Neuronal stem cell (in vitro differentiated cells): ENCODE results near the gene NT5DC1.

ENCODE experiments used
- DNase-seq: peaks from one replicate; pipeline ENCODE4 v3.0.0-alpha.2; 2013; ENCODE audit warnings: low spot score
- H2AFZ ChIP-seq: one replicate; pipeline ENCODE4 v1.6.1; 2013; ENCODE audit warnings: mild to moderate bottlenecking, low read length, inconsistent platforms
- H2AK5ac ChIP-seq: 2 replicates; pipeline ENCODE4 v1.6.1; 2013; ENCODE audit warnings: low read depth, mild to moderate bottlenecking, inconsistent platforms, low read length, moderate library complexity, mixed read lengths
- H2BK120ac ChIP-seq: 2 replicates; pipeline ENCODE4 v1.6.1; 2013; ENCODE audit warnings: low read depth, mild to moderate bottlenecking, inconsistent platforms, low read length, moderate library complexity, mixed read lengths
- H2BK12ac ChIP-seq: one replicate; pipeline ENCODE4 v1.6.1; 2013; ENCODE audit warnings: low read length, inconsistent platforms
- H2BK15ac ChIP-seq: 2 replicates; pipeline ENCODE4 v1.6.1; 2013; ENCODE audit warnings: mild to moderate bottlenecking, low read length, inconsistent platforms, mixed read lengths
- H2BK5ac ChIP-seq: one replicate; pipeline ENCODE4 v1.6.1; 2013; ENCODE audit warnings: inconsistent platforms, mild to moderate bottlenecking, low read length, moderate library complexity
- H3K14ac ChIP-seq: one replicate; pipeline ENCODE4 v1.6.1; 2013; ENCODE audit warnings: low read length, inconsistent platforms
- H3K18ac ChIP-seq: 2 replicates; pipeline ENCODE4 v1.6.1; 2013; ENCODE audit warnings: low read length, inconsistent platforms
- H3K23ac ChIP-seq: 2 replicates; pipeline ENCODE4 v1.6.1; 2013; ENCODE audit warnings: low read depth, mild to moderate bottlenecking, mixed read lengths, low read length, inconsistent platforms; ENCODE audit not compliant: poor library complexity
- H3K27ac ChIP-seq: replicated peaks from 3 replicates; pipeline ENCODE4 v1.5.1; 2013; ENCODE audit warnings: low read length, inconsistent platforms
- H3K27me3 ChIP-seq, 3 experiments: 2 replicates each; pipeline ENCODE4 v1.6.1; 2013; ENCODE audit warnings: low read length in 3 of 3, mild to moderate bottlenecking in 2 of 3, inconsistent platforms in 1 of 3, low read depth in 1 of 3, mixed read lengths in 1 of 3, moderate library complexity in 1 of 3; ENCODE audit not compliant: control insufficient read depth in 3 of 3, insufficient read depth in 3 of 3
- H3K36me3 ChIP-seq, 2 donors: replicated peaks in 1 of 2; 2 replicates each; pipeline ENCODE4 v1.6.1; 2013; ENCODE audit warnings: low read length in 2 of 2; ENCODE audit not compliant: control insufficient read depth in 2 of 2, insufficient read depth in 2 of 2
- H3K4ac ChIP-seq: 2 replicates; pipeline ENCODE4 v1.6.1; 2013; ENCODE audit warnings: inconsistent platforms, mild to moderate bottlenecking, low read length, moderate library complexity
- H3K4me1 ChIP-seq, 2 donors: 1 replicate in 1 of 2; 2 replicates in 1 of 2; pipeline ENCODE4 v1.6.1; 2013; ENCODE audit warnings: low read length in 2 of 2, low read depth in 1 of 2; ENCODE audit not compliant: control insufficient read depth in 2 of 2, insufficient read depth in 1 of 2
- H3K4me2 ChIP-seq: one replicate; pipeline ENCODE4 v1.6.1; 2013; ENCODE audit warnings: mild to moderate bottlenecking, low read length, inconsistent platforms; ENCODE audit not compliant: insufficient read depth, poor library complexity, severe bottlenecking
- H3K4me3 ChIP-seq, 2 donors: 2 replicates each; pipeline ENCODE4 v1.5.1; 2013; ENCODE audit warnings: low read length in 2 of 2, mild to moderate bottlenecking in 2 of 2, inconsistent platforms in 1 of 2, moderate library complexity in 1 of 2
- H3K79me1 ChIP-seq: one replicate; pipeline ENCODE4 v1.6.1; 2013; ENCODE audit warnings: low read depth, mild to moderate bottlenecking, inconsistent platforms, low read length, moderate library complexity
- H3K9ac ChIP-seq: one replicate; pipeline ENCODE4 v1.6.1; 2013; ENCODE audit warnings: mild to moderate bottlenecking, low read depth, low read length, inconsistent platforms; ENCODE audit not compliant: poor library complexity
- H3K9me3 ChIP-seq, 2 donors: replicated peaks in 1 of 2; 2 replicates each; pipeline versions ENCODE3 to v1.6.1; 2013; ENCODE audit warnings: low read length in 2 of 2, mild to moderate bottlenecking in 2 of 2, inconsistent platforms in 1 of 2, low read depth in 1 of 2, mixed read lengths in 1 of 2, moderate library complexity in 1 of 2; ENCODE audit not compliant: control insufficient read depth in 2 of 2, insufficient read depth in 1 of 2
- H4K8ac ChIP-seq: one replicate; pipeline ENCODE4 v1.6.1; 2013; ENCODE audit warnings: low read depth, mild to moderate bottlenecking, inconsistent platforms, low read length, moderate library complexity
- H4K91ac ChIP-seq: one replicate; pipeline ENCODE4 v1.6.1; 2013; ENCODE audit warnings: low read length, low read depth, mild to moderate bottlenecking, inconsistent platforms; ENCODE audit not compliant: poor library complexity
- WGBS, 2 donors: extraction: QIAGEN DNeasy Blood & Tissue Kit; methylation state at CpG; one replicate each; pipeline ENCODE4 v1.1.7; 2013; ENCODE audit warnings: missing lambda C conversion rate in 2 of 2, mixed read lengths in 1 of 2; ENCODE audit not compliant: insufficient read length in 2 of 2, insufficient replicate concordance in 1 of 2; ENCODE audit errors: extremely low coverage in 2 of 2; 5-methylcytosine and 5-hydroxymethylcytosine counted together

NT5DC1 gene

DNA sequence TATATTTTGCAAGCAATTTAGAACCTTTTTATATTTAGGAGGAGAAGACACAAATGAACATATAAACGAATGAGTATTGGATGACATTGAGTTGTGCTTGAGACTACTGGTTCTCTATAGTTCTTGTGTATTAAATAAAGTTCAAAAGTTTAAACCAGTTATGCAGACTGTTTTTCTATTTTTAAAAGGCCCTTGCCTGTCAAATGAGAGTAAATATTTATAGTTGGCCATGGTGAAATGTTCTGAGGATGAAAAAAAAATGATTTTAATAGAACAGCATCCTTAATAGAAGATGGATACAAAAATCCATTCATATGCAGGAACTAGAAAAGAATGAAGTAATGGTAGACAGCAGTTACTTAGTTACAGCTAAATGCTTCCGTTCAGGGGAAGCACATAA lies 88.8 kb downstream of the NT5DC1 start:
- H2BK15ac ChIP-seq: no peak overlapping the region
- H3K27ac ChIP-seq: no peak overlapping the region
- no peak overlapping the region for H2AK5ac ChIP-seq
- H3K9me3 ChIP-seq: no peaks in the 10 kb centered on the region
- no peak for DNase-seq
- no peaks in the 10 kb centered on the region for H3K27me3 ChIP-seq
- no peak overlapping the region for H2BK12ac ChIP-seq
- H3K4me1 ChIP-seq: no peaks in the 10 kb centered on the region
- no peak overlapping the region for H2BK5ac ChIP-seq
- WGBS, 2 donors: no CpG with 5 or more reads among the region's 2 CpGs
- H3K4me2 ChIP-seq: no peak overlapping the region
- H3K18ac ChIP-seq: no peak overlapping the region
- H4K8ac ChIP-seq: no peak overlapping the region
- H3K4me3 ChIP-seq: no peak overlapping the region
- H4K91ac ChIP-seq: no peak overlapping the region
- no peak overlapping the region for H2AFZ ChIP-seq
- H3K4ac ChIP-seq: no peak overlapping the region
- no peak overlapping the region for H3K14ac ChIP-seq
- no peak overlapping the region for H3K23ac ChIP-seq
- H3K9ac ChIP-seq: no peak overlapping the region
- H3K79me1 ChIP-seq: no peaks in the 10 kb centered on the region
- no peak overlapping the region for H2BK120ac ChIP-seq
- H3K36me3 ChIP-seq: no peaks in the 10 kb centered on the region

DNA sequence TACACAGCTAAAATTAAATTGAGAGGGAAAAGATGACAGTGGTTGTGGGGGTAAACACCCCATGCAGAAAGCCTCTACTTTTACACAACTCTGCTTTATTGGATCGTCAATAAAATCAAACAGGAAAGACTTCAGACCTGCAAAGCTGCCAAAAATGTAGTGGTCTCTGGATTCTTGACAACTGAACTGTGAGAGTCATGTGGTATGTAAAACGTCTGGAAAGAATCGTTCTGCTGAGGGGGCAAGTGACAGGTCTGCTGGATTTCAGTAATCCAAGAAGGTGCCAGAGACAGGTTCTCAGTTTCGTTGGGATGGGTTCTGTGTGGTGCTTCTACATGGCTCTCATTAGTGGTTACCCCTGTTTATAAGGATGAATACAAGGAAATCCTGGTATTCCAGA lies 89.9 kb downstream of the NT5DC1 start:
- Histone ChIP-seq H2AK5ac (no peak overlapping the region), H2AFZ (no peak overlapping the region), H3K4me1 (no peaks in the 10 kb centered on the region)

GRCh38 chr6:116191881-116192280 lies 91.2 kb downstream of the NT5DC1 start:
- no peaks in the 10 kb centered on the region for H3K36me3 ChIP-seq
- no peak overlapping the region for H3K27ac ChIP-seq
- no peak overlapping the region for H3K4me2 ChIP-seq
- H3K79me1 ChIP-seq: no peaks in the 10 kb centered on the region
- no peak overlapping the region for H2BK15ac ChIP-seq
- H3K9ac ChIP-seq: no peak overlapping the region
- no peak overlapping the region for H2BK5ac ChIP-seq
- no peak overlapping the region for H3K4ac ChIP-seq
- no peak overlapping the region for H2BK12ac ChIP-seq
- no peaks in the 10 kb centered on the region for H3K4me1 ChIP-seq
- H4K8ac ChIP-seq: no peak overlapping the region
- no peak overlapping the region for H3K14ac ChIP-seq
- no peak overlapping the region for H2AFZ ChIP-seq
- no peaks in the 10 kb centered on the region for H3K9me3 ChIP-seq
- no peak overlapping the region for H4K91ac ChIP-seq
- H3K27me3 ChIP-seq: no peaks in the 10 kb centered on the region
- H2AK5ac ChIP-seq: no peak overlapping the region
- no peak for DNase-seq
- no peak overlapping the region for H3K4me3 ChIP-seq
- H2BK120ac ChIP-seq: no peak overlapping the region
- WGBS, 2 donors: no CpG with 5 or more reads among the region's 2 CpGs
- no peak overlapping the region for H3K18ac ChIP-seq
- no peak overlapping the region for H3K23ac ChIP-seq

More for the DNA sequence above, 89.9 kb downstream of the NT5DC1 start:
- H3K14ac ChIP-seq: no peak overlapping the region
- H3K79me1 ChIP-seq: no peaks in the 10 kb centered on the region
- H2BK15ac ChIP-seq: no peak overlapping the region
- H3K9ac ChIP-seq: no peak overlapping the region
- no CpG with 5 or more reads among the region's 4 CpGs for WGBS, 2 donors
- no peaks in the 10 kb centered on the region for H3K36me3 ChIP-seq
- H3K27ac ChIP-seq: no peak overlapping the region
- no peak overlapping the region for H2BK120ac ChIP-seq
- H3K27me3 ChIP-seq: no peaks in the 10 kb centered on the region
- H2BK12ac ChIP-seq: no peak overlapping the region
- no peak overlapping the region for H3K4me3 ChIP-seq
- H4K91ac ChIP-seq: no peak overlapping the region
- H3K9me3 ChIP-seq: no peaks in the 10 kb centered on the region
- H3K18ac ChIP-seq: no peak overlapping the region
- no peak overlapping the region for H3K4me2 ChIP-seq
- H3K4ac ChIP-seq: no peak overlapping the region
- H3K23ac ChIP-seq: no peak overlapping the region
- H2BK5ac ChIP-seq: no peak overlapping the region
- DNase-seq: no peak
- H4K8ac ChIP-seq: no peak overlapping the region

GRCh38 chr6:116192786-116193185 lies 92.1 kb downstream of the NT5DC1 start:
- H3K4me2 ChIP-seq: no peak overlapping the region
- H3K14ac ChIP-seq: no peak overlapping the region
- H3K4me3 ChIP-seq: no peak overlapping the region
- no CpG with 5 or more reads among the region's 3 CpGs for WGBS, 2 donors
- H2BK5ac ChIP-seq: no peak overlapping the region
- no peak overlapping the region for H3K27ac ChIP-seq
- no peak overlapping the region for H4K91ac ChIP-seq
- no peak overlapping the region for H3K4ac ChIP-seq
- no peak overlapping the region for H2BK120ac ChIP-seq
- no peak overlapping the region for H2BK15ac ChIP-seq
- no peak overlapping the region for H3K9ac ChIP-seq
- no peak overlapping the region for H2AK5ac ChIP-seq
- H3K23ac ChIP-seq: no peak overlapping the region
- H2BK12ac ChIP-seq: no peak overlapping the region
- H3K18ac ChIP-seq: no peak overlapping the region
- no peaks in the 10 kb centered on the region for H3K27me3 ChIP-seq
- H3K36me3 ChIP-seq: no peaks in the 10 kb centered on the region
- DNase-seq: no peak
- no peaks in the 10 kb centered on the region for H3K79me1 ChIP-seq
- H4K8ac ChIP-seq: no peak overlapping the region
- H3K9me3 ChIP-seq: no peaks in the 10 kb centered on the region
- H3K4me1 ChIP-seq: no peaks in the 10 kb centered on the region
- no peak overlapping the region for H2AFZ ChIP-seq
